Retinal pigment epithelial cell (primary cell): ENCODE measurements around the gene XDH.

Source experiments
- DNase-seq: peaks from one replicate; pipeline ENCODE4 v3.0.0-alpha.2; 2010; ENCODE audit warnings: low read depth
- H3K4me3 ChIP-seq: 2 replicates; pipeline ENCODE4 v1.5.1; 2011; ENCODE audit warnings: mild to moderate bottlenecking, low read length, control low read depth, moderate library complexity
- CTCF ChIP-seq: conservative IDR thresholded peaks from 2 replicates; pipeline ENCODE4 v1.5.1; 2011; ENCODE audit warnings: low read depth, low read length, control low read depth, inconsistent platforms

Gene XDH

GRCh38 chr2:31419386-31419785 lies 4.8 kb upstream of the XDH start:
- no peak overlapping the region for H3K4me3 ChIP-seq
- TF ChIP-seq CTCF: no peak
- DNase-seq: no peak

- H3K4me3 ChIP-seq: no peak overlapping the region
- TF ChIP-seq CTCF: no peak
- DNase-seq: no peak
Observed at GRCh38 chr2:31415421-31415820, 879 bp upstream of the XDH start.

- no peak for DNase-seq
- peak; percentile 44 for TF ChIP-seq CTCF
- H3K4me3 ChIP-seq: no peak overlapping the region
Observed at GRCh38 chr2:31413862-31414550, 536 bp downstream of the XDH start.

GRCh38 chr2:31413025-31413424 lies 1.5 kb downstream of the XDH start:
- TF ChIP-seq CTCF: no peak
- DNase-seq: no peak
- no peak overlapping the region for H3K4me3 ChIP-seq

- DNase-seq: no peak
- TF ChIP-seq CTCF: no peak
- H3K4me3 ChIP-seq: no peak overlapping the region
Observed at GRCh38 chr2:31411771-31412170, 2.8 kb downstream of the XDH start.

- H3K4me3 ChIP-seq: no peak overlapping the region
- DNase-seq: no peak
- TF ChIP-seq CTCF: no peak
Observed at GRCh38 chr2:31406593-31407385, 7.8 kb downstream of the XDH start.

GRCh38 chr2:31404827-31405226 lies 9.7 kb downstream of the XDH start:
- no peak for TF ChIP-seq CTCF
- DNase-seq: no peak

More at GRCh38 chr2:31404827-31405226, 9.7 kb downstream of the XDH start:
- no peak overlapping the region for H3K4me3 ChIP-seq
